AG10803 (cell line): ENCODE data around the gene DENND4C.
A peak's percentile ranks its signal among the peaks of the same experiment; 100 is the strongest.
"Not testable (repeated sequence)": the region's sequence is repeated elsewhere in the genome, so short reads cannot be mapped to it uniquely, and the experiment has no call there.

Experiments
- DNase-seq: peaks from one replicate; pipeline ENCODE4 v3.0.0; 2010; ENCODE audit warnings: low read depth
- H3K4me3 ChIP-seq: 2 replicates; pipeline ENCODE4 v1.5.1; 2011; ENCODE audit warnings: mild to moderate bottlenecking, low read length, control low read depth
- TF ChIP-seq, protein P1 (sequence below): conservative IDR thresholded peaks from 2 replicates; pipeline ENCODE4 v1.5.1; 2011; ENCODE audit warnings: mild to moderate bottlenecking, low read length, control low read depth, inconsistent platforms

The DENND4C gene

DNA sequence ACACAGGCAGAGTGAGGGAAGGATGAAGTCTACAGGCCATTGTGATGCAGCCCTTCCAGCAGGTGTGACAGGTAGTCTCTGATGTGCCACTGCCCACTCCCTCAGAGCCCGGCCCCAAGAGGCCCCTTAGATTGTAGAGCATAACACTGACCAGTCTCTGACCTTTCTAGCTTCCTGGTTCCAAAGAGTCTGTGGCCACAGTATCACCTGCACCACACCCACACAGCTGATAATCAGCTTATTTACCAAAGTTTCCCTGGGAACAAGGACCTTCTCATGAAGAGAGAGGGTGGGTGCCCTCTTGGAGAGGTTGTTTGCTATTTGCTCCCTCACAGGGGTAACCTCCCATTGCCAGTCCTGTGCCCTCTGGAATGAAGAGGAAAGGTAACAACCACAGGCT is 167.4 kb downstream of the DENND4C start:
- TF ChIP-seq, protein P1, sequence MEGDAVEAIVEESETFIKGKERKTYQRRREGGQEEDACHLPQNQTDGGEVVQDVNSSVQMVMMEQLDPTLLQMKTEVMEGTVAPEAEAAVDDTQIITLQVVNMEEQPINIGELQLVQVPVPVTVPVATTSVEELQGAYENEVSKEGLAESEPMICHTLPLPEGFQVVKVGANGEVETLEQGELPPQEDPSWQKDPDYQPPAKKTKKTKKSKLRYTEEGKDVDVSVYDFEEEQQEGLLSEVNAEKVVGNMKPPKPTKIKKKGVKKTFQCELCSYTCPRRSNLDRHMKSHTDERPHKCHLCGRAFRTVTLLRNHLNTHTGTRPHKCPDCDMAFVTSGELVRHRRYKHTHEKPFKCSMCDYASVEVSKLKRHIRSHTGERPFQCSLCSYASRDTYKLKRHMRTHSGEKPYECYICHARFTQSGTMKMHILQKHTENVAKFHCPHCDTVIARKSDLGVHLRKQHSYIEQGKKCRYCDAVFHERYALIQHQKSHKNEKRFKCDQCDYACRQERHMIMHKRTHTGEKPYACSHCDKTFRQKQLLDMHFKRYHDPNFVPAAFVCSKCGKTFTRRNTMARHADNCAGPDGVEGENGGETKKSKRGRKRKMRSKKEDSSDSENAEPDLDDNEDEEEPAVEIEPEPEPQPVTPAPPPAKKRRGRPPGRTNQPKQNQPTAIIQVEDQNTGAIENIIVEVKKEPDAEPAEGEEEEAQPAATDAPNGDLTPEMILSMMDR: no peak
- no peak overlapping the region for H3K4me3 ChIP-seq
- no peak for DNase-seq

DNA sequence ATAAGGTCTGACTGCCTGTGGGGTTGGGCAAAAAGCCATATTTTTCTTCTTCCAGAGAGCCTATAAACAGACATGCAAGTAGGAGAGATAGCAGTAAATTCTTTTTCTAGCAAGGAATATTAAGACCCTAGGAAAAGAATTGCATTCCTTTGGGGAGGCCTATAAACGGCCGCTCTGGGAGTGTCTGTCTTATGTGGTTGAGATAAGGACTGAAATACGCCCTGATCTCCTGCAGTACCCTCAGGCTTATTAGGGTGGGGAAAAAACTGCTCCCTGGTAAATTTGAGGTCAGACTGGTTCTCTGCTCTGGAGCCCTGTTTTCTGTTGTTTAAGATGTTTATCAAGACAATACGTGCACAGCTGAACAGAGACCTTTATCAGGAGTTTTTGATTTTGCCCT is 172.7 kb downstream of the DENND4C start:
- not testable (repeated sequence) for H3K4me3 ChIP-seq, DNase-seq

DNA sequence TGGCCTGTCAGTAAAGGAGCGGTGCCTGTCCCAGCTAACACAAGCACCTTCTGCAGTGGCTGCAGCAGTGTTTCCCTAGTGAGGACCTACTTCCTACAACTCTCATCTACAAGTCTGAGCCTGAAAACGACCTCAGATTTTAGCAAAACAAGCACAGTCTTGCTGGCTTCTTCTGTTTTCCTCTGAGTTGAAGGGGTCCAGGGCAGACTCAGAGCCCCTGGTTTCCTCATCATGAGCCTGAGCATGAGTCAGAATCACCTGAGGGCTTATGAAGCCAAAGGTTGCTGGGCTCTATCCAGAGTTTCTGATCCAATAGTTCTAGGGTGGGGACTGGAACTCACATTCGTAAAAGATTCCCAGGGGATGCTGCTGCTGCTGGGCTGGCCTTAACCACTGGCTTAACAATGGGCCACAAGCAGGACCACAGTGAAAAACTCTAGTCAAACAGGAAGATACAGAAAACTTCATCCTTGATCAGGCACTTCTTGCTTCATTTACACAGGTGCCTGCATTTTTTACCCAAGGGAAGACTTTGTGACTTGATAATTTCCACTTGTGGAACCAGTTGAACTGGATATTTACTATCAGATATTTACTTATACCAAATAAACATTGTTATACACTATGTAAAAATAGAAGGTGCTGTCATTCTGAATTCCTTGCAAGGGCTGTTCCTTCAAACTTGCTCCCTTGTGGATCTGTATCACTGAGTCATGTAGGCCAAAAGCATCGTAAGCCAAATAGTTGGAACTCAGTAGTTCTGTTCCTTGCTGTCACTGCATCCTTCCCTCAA is 174.0 kb downstream of the DENND4C start:
- no peak for DNase-seq
- H3K4me3 ChIP-seq: no peak overlapping the region
- TF ChIP-seq, protein P1: no peak

DNA sequence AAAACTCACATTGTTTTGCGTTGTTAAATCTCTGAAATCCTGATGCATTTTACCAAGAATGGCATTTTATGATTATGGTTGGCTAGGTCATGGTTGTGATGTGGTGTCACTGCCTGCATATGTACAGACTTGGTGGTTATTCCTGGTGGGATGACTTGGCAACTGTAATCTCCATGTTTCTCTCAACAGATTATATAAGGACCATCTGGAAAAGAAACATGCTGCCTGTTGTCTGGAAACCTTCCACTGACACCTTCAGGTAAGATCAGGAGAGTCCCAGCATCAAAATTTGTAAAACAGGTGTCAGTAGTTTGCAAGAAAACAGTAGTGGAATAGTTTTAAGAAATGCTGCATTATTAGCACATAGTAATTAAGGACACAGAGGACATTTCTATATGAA is 175.3 kb downstream of the DENND4C start:
- H3K4me3 ChIP-seq: no peak overlapping the region
- TF ChIP-seq, protein P1: no peak
- DNase-seq: no peak

DNA sequence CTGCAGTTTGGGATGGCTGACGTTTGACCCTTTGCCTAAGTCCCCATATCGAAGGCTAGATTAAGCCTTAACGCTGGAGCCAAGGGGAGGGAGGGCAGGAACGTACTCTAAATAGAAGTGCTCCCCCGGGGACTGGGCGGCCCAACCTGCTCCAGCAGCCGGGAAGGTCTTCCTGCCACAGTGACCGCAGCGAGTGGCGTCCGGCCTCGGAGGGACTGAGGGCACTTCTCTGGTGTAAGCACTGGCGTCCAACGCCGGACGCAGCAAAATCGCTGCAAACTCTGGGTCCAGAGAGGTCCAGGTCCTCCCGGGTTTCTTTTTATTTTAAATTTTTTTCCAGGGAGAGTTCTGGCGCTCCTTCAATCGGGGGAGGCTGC is 177.8 kb downstream of the DENND4C start:
- H3K4me3 ChIP-seq: peak overlapping the region; percentile 80
- no peak for DNase-seq
- TF ChIP-seq, protein P1: no peak

DNA sequence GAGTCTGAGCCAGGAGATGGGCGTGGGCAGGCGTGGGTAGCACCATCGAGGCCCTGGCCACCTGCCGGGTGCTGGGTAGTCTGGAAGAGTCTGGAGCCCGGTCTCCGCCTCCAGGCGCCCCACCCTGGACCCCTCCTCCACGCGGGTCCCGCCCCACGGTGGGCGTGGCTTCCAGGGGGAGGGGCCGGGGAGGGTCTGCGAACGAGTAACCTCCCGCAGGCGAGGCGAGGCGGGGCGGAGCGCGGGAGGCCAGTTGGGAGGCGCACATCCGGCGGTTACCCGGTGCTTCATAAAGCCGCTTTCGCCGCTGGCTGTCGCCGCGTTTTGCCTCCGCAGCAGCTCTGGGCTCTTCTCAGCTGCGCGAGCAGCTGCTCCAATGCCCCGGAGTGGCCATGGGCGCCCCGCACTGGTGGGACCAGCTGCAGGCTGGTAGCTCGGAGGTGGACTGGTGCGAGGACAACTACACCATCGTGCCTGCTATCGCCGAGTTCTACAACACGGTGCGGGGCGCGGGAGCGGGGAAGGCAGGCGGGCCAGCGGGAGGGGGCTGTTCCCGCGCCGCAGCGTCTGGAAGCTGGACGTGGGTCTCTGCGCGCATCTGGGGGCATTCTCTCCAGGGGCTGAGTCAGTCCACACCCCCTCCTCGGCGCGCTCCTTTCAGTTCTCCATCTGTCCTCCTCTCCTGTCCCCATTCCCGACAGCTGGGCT is 178.4 kb downstream of the DENND4C start, which contains the start of gene ACER2:
Gene ACER2, plus strand, starts transcription at position 317 of the 708 bp plus-strand sequence. Its CDS starts 76 bp downstream, at position 393.
- TF ChIP-seq, protein P1: peak; percentile 19
- peak; percentile 83 for DNase-seq
- H3K4me3 ChIP-seq: peak within 1 kb of the TSS; percentile 80

DNA sequence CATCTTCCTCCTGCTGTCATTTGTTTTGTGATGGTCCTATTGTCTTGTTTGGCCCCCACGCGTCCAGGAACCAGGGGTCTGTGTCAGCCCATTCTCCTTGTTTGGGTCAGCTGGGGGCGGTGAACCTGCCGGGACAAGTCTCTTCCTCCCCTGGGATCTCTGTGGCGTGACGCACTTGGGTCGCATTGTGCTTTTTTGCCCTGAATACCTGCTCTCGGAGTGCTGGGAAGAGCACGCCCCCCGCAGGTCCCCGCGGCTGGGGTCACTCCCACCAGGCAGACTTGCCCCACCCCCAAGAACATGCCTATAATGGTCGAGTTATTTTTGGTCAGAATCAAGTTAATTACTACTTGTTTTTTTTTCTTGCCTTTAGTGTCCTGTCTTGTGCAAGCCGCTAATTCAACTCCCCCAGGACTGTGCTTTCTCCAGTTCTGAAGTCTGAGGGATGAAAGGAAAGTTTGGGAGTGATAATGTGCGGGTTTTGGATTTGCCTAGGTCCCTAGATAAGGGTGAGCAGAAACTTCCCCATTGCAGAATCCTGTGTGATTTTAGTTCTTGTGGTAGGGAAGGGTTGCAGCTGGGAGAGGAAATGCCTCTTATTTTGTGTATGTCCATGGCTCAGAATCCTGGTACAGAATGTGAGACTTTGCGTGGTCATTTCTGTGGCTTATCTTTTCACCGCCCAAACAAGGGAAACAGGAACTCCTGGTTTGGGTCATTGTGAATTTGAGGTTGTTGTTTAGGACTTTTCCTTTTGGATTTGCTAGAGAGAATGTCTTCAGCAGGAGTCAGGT is 179.1 kb downstream of the DENND4C start:
- TF ChIP-seq, protein P1: no peak; the same call in 1 of the 2 replicates
- H3K4me3 ChIP-seq: peak overlapping the region; percentile 80
- DNase-seq: no peak
